HUES48 (cell line): ENCODE results near the gene MRPL43.
"Not testable (repeated sequence)": the region's sequence is repeated elsewhere in the genome, so short reads cannot be mapped to it uniquely, and the experiment has no call there.

Source experiments
- H3K27ac ChIP-seq: one replicate; pipeline ENCODE4 v1.7.0; 2013; ENCODE audit warnings: low read depth, low read length, inconsistent platforms
- H3K27me3 ChIP-seq: 2 replicates; pipeline ENCODE4 v1.6.1; 2013; ENCODE audit warnings: mild to moderate bottlenecking, low read length; ENCODE audit not compliant: control insufficient read depth, insufficient read depth
- H3K36me3 ChIP-seq: 2 replicates; pipeline ENCODE4 v1.6.1; 2013; ENCODE audit warnings: low read length; ENCODE audit not compliant: control insufficient read depth, insufficient read depth
- H3K4me1 ChIP-seq: 2 replicates; pipeline ENCODE4 v1.6.1; 2013; ENCODE audit warnings: mild to moderate bottlenecking, low read length; ENCODE audit not compliant: control insufficient read depth, insufficient read depth
- H3K4me3 ChIP-seq: 2 replicates; pipeline ENCODE4 v1.5.1; 2013; ENCODE audit warnings: mild to moderate bottlenecking, low read depth, low read length
- H3K9ac ChIP-seq: 2 replicates; pipeline ENCODE4 v1.6.1; 2013; ENCODE audit warnings: mild to moderate bottlenecking, low read depth, low read length, moderate library complexity
- H3K9me3 ChIP-seq: 2 replicates; pipeline ENCODE4 v1.6.1; 2013; ENCODE audit warnings: low read length; ENCODE audit not compliant: control insufficient read depth, insufficient read depth

MRPL43 gene

DNA sequence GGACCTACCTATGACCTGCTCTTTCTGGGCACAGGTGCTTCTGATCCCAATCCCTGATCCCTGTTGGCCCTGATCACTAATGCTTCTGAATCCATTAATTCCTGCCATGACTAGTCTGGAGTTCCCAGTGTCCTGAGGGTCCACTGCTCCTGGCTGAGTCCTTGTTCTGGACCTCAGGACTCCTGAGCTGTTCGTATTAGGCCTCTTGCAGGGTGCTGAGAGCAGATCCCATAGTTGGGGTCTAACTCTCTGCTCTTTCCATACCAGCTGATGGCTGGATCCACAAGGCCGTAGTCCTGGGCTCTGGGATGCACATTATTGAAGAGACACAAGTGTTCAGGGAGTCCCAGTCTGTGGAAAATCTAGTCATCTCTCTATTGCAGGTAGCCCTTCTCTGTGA lies 7.0 kb downstream of the MRPL43 start:
- Histone ChIP-seq H3K9ac (no peak overlapping the region), H3K27ac (no peak overlapping the region), H3K36me3 (peaks cover 35% of the 10 kb centered on the region), H3K4me3 (no peak overlapping the region), H3K9me3 (no peaks in the 10 kb centered on the region), H3K27me3 (no peaks in the 10 kb centered on the region), H3K4me1 (no peaks in the 10 kb centered on the region)

DNA sequence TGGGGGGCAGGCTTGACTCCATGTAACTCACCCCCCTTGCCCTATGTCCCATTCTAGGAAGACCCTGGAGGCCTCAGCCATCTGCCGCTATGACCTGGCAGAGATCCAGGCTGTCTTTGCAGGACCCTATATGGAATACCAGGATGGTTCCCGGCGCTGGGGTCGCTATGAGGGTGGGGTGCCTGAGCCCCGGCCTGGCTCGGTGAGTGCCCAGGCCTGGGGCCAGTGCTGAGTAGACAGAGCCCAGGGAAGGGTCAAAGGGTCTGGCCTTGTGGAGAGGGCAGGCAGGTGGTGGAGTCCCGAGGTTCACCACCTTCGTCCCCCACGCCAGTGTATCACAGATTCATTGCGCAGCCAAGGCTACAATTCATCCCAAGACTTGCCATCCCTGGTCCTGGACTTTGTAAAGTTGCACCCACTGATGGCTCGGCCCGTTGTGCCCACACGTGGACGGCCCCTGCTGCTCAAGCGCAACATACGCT lies 7.5 kb downstream of the MRPL43 start:
- no peaks in the 10 kb centered on the region for H3K9me3 ChIP-seq
- H3K27me3 ChIP-seq = no peaks in the 10 kb centered on the region
- no peaks in the 10 kb centered on the region for H3K4me1 ChIP-seq
- no peak overlapping the region for H3K4me3 ChIP-seq
- H3K36me3 ChIP-seq = peaks cover 32% of the 10 kb centered on the region
- no peak overlapping the region for H3K9ac ChIP-seq
- H3K27ac ChIP-seq = no peak overlapping the region

DNA sequence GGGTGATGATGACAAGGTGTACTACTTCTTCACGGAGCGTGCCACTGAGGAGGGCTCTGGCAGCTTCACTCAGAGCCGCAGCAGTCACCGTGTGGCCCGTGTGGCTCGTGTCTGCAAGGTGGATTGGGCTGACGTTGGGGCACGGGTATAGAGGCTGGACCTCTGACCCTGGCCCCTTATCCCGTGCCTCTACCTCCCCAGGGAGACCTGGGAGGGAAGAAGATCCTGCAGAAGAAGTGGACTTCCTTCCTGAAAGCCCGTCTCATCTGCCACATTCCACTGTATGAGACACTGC lies 8.4 kb downstream of the MRPL43 start:
- Histone ChIP-seq H3K9ac (no peak overlapping the region), H3K9me3 (no peaks in the 10 kb centered on the region), H3K27me3 (no peaks in the 10 kb centered on the region), H3K4me1 (no peaks in the 10 kb centered on the region), H3K27ac (no peak overlapping the region), H3K36me3 (peaks cover 32% of the 10 kb centered on the region), H3K4me3 (no peak overlapping the region)

DNA sequence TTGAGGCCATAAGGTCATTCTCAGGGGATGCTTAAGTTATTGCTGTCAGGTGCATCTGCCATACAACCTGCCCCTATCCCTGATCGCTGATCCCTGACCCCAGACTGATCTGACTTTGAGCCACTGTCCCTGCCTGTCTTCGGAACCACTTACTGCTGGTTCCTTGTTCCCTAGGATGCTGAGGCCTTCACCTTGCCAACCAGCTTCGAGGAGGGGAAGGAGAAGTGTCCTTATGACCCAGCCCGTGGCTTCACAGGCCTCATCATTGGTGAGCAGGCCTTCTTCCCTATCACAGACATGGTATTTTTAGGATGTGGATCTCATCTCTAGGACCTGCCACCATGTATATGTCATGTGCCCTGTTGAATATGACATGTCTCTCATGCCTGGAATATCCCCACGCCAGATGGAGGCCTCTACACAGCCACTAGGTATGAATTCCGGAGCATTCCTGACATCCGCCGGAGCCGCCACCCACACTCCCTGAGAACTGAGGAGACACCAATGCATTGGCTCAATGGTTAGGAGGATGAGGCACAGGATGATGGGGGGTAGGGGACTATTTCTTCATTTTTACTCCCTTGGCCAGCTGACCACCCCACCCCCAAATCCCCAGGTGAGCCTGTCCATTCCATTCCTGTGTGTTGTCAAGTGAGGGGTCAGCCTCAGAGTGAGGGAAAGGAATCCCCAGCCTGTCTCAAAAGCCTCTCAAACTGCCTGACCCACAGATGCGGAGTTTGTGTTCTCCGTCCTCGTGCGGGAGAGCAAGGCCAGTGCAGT lies 9.0 kb downstream of the MRPL43 start:
- H3K36me3 ChIP-seq = peaks cover 31% of the 10 kb centered on the region
- no peaks in the 10 kb centered on the region for H3K9me3 ChIP-seq
- H3K9ac ChIP-seq = no peak overlapping the region
- no peak overlapping the region for H3K4me3 ChIP-seq
- no peaks in the 10 kb centered on the region for H3K27me3 ChIP-seq
- H3K27ac ChIP-seq = no peak overlapping the region
- H3K4me1 ChIP-seq = no peaks in the 10 kb centered on the region

DNA sequence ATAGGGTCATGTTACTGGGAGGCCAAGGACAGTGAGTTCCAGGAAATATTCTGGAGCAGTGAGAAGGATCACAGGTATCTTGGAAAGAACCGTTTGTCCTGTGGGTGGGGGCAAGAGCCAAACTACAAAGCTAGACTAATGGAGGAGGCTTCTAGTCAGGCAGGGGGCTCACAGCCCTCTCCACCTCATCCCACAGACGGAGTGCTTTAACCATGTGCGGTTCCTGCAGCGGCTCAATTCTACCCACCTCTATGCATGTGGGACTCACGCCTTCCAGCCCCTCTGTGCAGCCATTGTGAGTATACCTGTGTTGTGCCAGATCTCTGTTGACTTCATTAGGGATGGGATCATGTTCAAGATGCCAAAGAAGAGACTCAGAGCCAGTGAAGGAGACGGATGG lies 9.9 kb downstream of the MRPL43 start:
- H3K4me1 ChIP-seq = no peaks in the 10 kb centered on the region
- H3K36me3 ChIP-seq = peaks cover 26% of the 10 kb centered on the region
- H3K27me3 ChIP-seq = no peaks in the 10 kb centered on the region

DNA sequence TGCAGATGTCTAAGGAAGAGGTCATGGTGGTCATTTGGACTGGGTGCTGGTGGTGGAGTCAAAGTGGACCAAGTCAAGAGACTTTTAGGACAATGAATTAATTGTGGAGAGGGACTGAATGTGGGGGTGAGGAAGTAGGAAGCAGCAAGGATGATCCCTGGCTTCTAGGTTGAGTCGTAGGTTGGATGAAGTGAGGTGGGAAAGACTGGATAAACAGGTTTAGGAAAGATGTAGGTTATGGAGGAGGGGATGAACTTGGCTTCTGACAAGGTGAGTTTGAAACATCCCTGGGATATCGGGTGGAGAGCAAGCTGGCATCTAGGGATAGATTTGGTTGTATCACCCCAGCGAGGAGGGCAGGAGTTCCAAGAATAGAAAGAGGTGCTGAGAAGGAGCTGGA lies 10.4 kb downstream of the MRPL43 start:
- Histone ChIP-seq H3K9me3 (no peaks in the 10 kb centered on the region), H3K36me3 (peaks cover 26% of the 10 kb centered on the region), H3K27me3 (no peaks in the 10 kb centered on the region), H3K4me1 (no peaks in the 10 kb centered on the region; the same call in 1 of the 2 replicates), H3K4me3 (no peak overlapping the region), H3K27ac (no peak overlapping the region), H3K9ac (no peak overlapping the region)

More for the DNA sequence above, 9.9 kb downstream of the MRPL43 start:
- Histone ChIP-seq H3K9ac (no peak overlapping the region), H3K9me3 (no peaks in the 10 kb centered on the region), H3K4me3 (no peak overlapping the region), H3K27ac (no peak overlapping the region)

DNA sequence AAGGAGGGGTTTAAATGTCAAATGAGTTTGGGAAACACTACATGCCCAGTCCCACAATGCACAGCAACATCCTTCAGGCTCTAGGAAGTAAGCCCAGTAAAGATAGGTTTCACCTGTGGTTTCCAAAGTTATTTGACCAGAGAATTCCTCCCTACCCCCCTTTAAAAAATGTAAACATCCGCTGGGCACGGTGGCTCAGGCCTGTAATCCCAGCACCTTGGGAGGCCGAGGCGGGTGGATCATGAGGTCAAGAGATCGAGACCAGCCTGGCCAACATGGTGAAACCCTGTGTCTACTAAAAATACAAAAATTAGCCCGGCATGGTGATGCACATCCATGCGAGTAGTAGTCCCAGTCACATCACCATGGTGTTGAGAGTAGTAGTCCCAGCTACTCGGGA lies 11.9 kb downstream of the MRPL43 start:
- H3K27ac ChIP-seq, H3K9ac ChIP-seq, H3K4me1 ChIP-seq, H3K9me3 ChIP-seq, H3K4me3 ChIP-seq, H3K27me3 ChIP-seq: not testable (repeated sequence)
- peaks cover 14% of the 10 kb centered on the region for H3K36me3 ChIP-seq

DNA sequence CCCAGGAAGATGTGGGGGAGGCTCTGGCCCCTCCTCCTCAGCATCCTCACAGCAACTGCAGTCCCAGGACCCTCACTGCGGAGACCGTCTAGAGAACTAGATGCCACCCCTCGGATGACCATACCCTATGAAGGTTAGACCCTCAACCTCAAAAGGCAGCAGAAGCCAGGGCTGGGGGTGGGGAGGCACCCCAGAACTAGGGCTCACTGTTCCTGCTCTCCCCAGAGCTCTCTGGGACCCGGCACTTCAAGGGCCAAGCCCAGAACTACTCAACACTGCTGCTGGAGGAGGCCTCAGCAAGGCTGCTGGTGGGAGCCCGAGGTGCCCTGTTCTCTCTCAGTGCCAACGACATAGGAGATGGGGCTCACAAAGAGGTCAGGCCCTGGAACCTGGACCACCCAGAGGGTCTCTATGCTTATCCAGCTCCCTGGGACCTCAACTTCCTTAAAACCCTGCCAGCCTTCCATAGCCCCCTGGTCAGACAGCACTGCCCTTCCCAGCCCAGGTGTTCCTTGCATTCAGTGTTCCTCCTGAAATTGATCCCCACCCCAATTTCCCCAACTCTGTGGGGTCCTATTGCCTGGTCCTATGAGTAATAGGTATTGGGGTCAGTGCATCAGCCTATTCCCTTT lies 14.3 kb downstream of the MRPL43 start:
- Histone ChIP-seq H3K36me3 (no peaks in the 10 kb centered on the region), H3K4me1 (no peaks in the 10 kb centered on the region; the same call in 1 of the 2 replicates), H3K27ac (no peak overlapping the region), H3K4me3 (no peak overlapping the region), H3K9me3 (no peaks in the 10 kb centered on the region), H3K27me3 (0 out of 2 replicates have a peak, but pooled peaks cover 2% of the 10 kb centered on the region), H3K9ac (no peak overlapping the region)

DNA sequence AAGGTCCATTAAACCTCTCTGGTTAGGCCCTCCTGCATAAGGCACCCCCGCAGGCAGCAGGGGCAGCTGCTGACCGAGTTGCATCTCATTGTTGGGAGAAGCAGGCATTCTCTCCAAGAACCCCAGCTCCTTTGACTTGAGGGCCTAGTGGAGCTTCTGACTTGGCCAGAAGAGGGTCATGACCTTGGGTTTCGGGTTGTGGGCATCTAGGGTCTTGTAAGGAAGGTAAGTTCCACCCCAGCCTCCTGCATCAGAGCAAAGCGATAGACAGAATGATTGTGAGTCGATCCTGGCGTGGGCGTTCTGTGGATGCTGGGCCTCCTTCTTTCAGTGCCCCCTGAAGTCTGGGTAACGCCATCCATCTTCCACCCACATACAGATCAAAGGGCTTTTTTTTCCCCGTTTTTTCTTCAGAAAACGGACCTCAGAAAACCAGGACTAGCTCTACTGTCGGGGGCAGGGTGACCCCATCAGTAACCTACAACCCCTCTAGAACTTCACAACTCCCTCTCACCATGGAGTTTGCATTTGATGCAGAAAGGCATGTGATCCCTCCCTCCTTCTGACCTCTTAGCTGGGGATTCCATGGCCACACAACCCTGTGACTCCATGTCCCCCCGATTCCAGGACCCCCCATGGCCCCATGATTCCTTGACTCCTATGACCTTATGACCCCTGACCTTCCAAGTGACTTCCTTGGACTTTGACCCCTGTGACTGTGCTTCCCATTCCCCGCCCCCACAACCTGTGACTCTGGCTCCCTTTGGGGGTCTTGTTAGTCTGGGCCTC lies 15.0 kb downstream of the MRPL43 start:
- H3K9me3 ChIP-seq = no peaks in the 10 kb centered on the region
- H3K27me3 ChIP-seq = 0 out of 2 replicates have a peak, but pooled peaks cover 2% of the 10 kb centered on the region
- no peak overlapping the region for H3K9ac ChIP-seq
- H3K27ac ChIP-seq = no peak overlapping the region
- H3K4me3 ChIP-seq = no peak overlapping the region
- no peaks in the 10 kb centered on the region; the same call in 1 of the 2 replicates for H3K4me1 ChIP-seq
- H3K36me3 ChIP-seq = no peaks in the 10 kb centered on the region

DNA sequence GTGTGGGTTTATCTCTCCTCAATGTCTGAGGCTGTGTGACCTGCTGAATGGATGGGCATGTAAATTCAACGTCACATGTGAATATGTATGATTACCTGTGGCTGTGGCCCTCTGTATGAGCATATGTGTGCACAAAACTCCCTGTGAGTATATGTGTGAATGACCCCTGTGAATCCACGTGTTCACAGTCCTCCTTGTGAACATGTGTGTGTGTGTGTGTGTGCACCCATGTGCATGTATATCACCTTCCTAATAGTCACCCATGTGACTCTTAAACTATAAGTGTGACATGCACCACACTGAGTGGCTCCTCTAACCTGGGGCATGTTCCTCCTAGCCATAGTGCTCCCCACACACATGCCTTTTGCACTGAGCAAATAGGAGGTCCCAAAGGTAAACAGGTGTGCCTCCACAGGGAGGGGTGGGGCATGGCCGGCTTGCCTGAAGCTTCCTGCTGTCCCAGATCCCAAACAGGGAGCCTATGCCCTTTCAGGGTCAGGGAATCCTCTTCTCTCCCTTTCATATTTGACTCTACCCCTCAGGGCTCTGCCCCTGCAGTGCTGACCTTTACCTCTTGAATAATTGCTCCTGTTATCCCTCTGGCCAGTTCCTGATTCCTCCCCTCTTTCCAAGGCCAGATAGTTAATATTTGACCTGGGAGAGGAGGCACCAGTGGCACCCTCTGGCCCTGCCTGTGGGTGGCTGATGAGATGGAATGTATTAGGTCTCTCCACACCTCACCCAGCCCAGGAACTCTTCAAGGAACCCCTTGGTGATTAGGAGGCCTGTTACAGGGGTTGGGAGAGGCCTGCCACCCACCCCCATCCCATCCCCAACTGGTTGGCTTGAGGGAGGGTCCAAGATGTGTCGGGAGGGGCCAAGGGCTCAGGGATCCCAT lies 16.1 kb downstream of the MRPL43 start:
- Histone ChIP-seq H3K27ac (no peak overlapping the region), H3K9me3 (no peaks in the 10 kb centered on the region), H3K4me1 (no peaks in the 10 kb centered on the region; the same call in 1 of the 2 replicates), H3K36me3 (no peaks in the 10 kb centered on the region), H3K9ac (no peak overlapping the region), H3K27me3 (0 out of 2 replicates have a peak, but pooled peaks cover 2% of the 10 kb centered on the region), H3K4me3 (no peak overlapping the region)
